ENCODE results near the gene NCOA4.

DNA sequence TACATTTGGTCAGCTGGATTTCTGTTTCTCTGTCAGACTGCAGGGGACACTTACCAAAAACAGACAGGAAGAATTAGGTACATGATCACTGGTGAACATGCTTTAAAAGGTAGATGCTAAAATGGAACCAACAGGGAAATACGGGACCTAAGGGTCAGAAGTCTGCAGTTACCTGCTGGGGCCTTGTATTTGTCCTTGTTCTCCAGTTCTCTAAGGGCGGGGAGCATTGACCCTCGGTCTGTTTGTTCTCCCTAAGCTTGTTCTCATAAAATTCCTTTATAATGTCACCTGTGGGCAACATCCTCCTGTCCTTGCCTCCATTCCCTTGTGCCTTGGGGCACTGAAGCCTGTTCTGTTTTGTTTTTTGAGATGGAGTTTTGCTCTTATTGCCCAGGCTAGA is 45.4 kb upstream of the NCOA4 start:
- TF ChIP-seq, protein P1, sequence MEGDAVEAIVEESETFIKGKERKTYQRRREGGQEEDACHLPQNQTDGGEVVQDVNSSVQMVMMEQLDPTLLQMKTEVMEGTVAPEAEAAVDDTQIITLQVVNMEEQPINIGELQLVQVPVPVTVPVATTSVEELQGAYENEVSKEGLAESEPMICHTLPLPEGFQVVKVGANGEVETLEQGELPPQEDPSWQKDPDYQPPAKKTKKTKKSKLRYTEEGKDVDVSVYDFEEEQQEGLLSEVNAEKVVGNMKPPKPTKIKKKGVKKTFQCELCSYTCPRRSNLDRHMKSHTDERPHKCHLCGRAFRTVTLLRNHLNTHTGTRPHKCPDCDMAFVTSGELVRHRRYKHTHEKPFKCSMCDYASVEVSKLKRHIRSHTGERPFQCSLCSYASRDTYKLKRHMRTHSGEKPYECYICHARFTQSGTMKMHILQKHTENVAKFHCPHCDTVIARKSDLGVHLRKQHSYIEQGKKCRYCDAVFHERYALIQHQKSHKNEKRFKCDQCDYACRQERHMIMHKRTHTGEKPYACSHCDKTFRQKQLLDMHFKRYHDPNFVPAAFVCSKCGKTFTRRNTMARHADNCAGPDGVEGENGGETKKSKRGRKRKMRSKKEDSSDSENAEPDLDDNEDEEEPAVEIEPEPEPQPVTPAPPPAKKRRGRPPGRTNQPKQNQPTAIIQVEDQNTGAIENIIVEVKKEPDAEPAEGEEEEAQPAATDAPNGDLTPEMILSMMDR (IDR thresholded peaks at IDR 0.05): no peak
- TF ChIP-seq POLR2A (IDR thresholded peaks at IDR 0.05): no peak
